B cell (primary cell): Measurements from ENCODE around the gene SELENOH. TPM values are rescaled to one million over a fixed set of nuclear protein-coding genes. Genes with fewer than 3 reads are reported as not detected.
"Not testable (repeated sequence)": the region's sequence is repeated elsewhere in the genome, so short reads cannot be mapped to it uniquely, and the experiment has no call there.

Experiments
- ATAC-seq: fragments of 200-7000 bp; cut with Tn5 transposase; one replicate; pipeline ENCODE4 v1.10.0; 2021; ENCODE audit warnings: low read depth, mild to moderate bottlenecking, moderate number of reproducible peaks, moderate library complexity
- CTCF ChIA-PET: fragments of 350-600 bp; sonication (Branson Sonifier 250); formaldehyde crosslinking; loops from one replicate; lab custom pipeline; 2021; ENCODE audit warnings: antibody characterized with exemption, inconsistent platforms; lab: Charles Lee
- POLR2A ChIA-PET: fragments of 350-600 bp; sonication (Branson Sonifier 250); formaldehyde crosslinking; loops from one replicate; lab custom pipeline; 2021; ENCODE audit warnings: antibody characterized with exemption; lab: Charles Lee
- DNase-seq: peaks from one replicate; pipeline ENCODE4 v3.0.0; 2013
- H2AFZ ChIP-seq: 2 replicates; pipeline ENCODE4 v1.6.1; 2012; ENCODE audit warnings: mild to moderate bottlenecking, low read depth, low read length; ENCODE audit not compliant: insufficient read depth, poor library complexity, severe bottlenecking
- H3K27ac ChIP-seq, 2 donors: 1 replicate in 1 of 2; 2 replicates in 1 of 2; pipeline ENCODE4 v1.5.1; 2012 to 2013; ENCODE audit warnings: low read length in 2 of 2, mild to moderate bottlenecking in 2 of 2, moderate library complexity in 1 of 2
- H3K27me3 ChIP-seq, 4 experiments: fragments of 200-600 bp in 1 of 4; sonication (generic) in 1 of 4; replicated peaks in 1 of 4; 1 replicate in 2 of 4; 2 replicates in 2 of 4; pipeline versions ENCODE4 v1.6.1 to v1.7.0; 2013 to 2016; ENCODE audit warnings: low read length in 3 of 4, mild to moderate bottlenecking in 2 of 4, mixed read lengths in 1 of 4, moderate library complexity in 1 of 4; ENCODE audit not compliant: insufficient read depth in 4 of 4, control insufficient read depth in 3 of 4; ENCODE audit errors: control extremely low read depth in 1 of 4
- H3K36me3 ChIP-seq, 2 experiments: replicated peaks in 1 of 2; 1 replicate in 1 of 2; 2 replicates in 1 of 2; pipeline versions ENCODE4 v1.6.1 to v1.7.1; 2013; ENCODE audit warnings: low read length in 1 of 2; ENCODE audit not compliant: insufficient read depth in 2 of 2, control insufficient read depth in 1 of 2; ENCODE audit errors: control extremely low read depth in 1 of 2, extremely low read depth in 1 of 2
- H3K4me1 ChIP-seq, 2 donors: fragments of 200-600 bp in 1 of 2; sonication (generic) in 1 of 2; 1 replicate in 1 of 2; 2 replicates in 1 of 2; pipeline versions ENCODE4 v1.5.1 to v1.6.1; 2013 to 2017; ENCODE audit warnings: low read length in 2 of 2; ENCODE audit not compliant: control insufficient read depth in 2 of 2, insufficient read depth in 2 of 2
- H3K4me2 ChIP-seq: replicated peaks from 2 replicates; pipeline ENCODE3; 2012; ENCODE audit warnings: mild to moderate bottlenecking, low read depth, low read length; ENCODE audit not compliant: poor library complexity, severe bottlenecking
- H3K4me3 ChIP-seq, 5 experiments: fragments of 200-600 bp in 1 of 5; sonication (generic) in 1 of 5; 1 replicate in 3 of 5; 2 replicates in 2 of 5; pipeline versions ENCODE4 v1.5.1 to v1.7.0; 2011 to 2016; ENCODE audit warnings: low read length in 4 of 5, mild to moderate bottlenecking in 4 of 5, low read depth in 2 of 5, control low read depth in 1 of 5, moderate library complexity in 1 of 5; ENCODE audit not compliant: insufficient read depth in 1 of 5; ENCODE audit errors: control extremely low read depth in 1 of 5, extremely low read depth in 1 of 5
- H3K79me2 ChIP-seq: fragments of 200-600 bp; sonication (generic); one replicate; pipeline ENCODE4 v1.6.0; 2016; ENCODE audit warnings: low read length; ENCODE audit not compliant: control insufficient read depth, insufficient read depth
- H3K9ac ChIP-seq: fragments of 200-600 bp; sonication (generic); 2 replicates; pipeline ENCODE4 v1.6.1; 2017; ENCODE audit warnings: mild to moderate bottlenecking, low read length, moderate library complexity
- H3K9me3 ChIP-seq, 3 donors: one replicate each; pipeline versions ENCODE4 v1.6.1 to v1.7.1; 2013; ENCODE audit warnings: low read length in 2 of 3; ENCODE audit not compliant: control insufficient read depth in 2 of 3, insufficient read depth in 1 of 3; ENCODE audit errors: control extremely low read depth in 1 of 3
- H4K20me1 ChIP-seq: 2 replicates; pipeline ENCODE4 v1.6.0; 2012; ENCODE audit warnings: mild to moderate bottlenecking, low read length; ENCODE audit not compliant: insufficient read depth, control insufficient read depth, poor library complexity, severe bottlenecking
- H3K27ac Mint-ChIP-seq: one replicate; pipeline ENCODE4 v1.8.0; 2021; ENCODE audit warnings: mixed read lengths
- H3K27me3 Mint-ChIP-seq: one replicate; pipeline ENCODE4 v1.8.0; 2021; ENCODE audit warnings: mixed read lengths
- H3K4me1 Mint-ChIP-seq: one replicate; pipeline ENCODE4 v1.8.0; 2021; ENCODE audit warnings: mixed read lengths
- H3K4me3 Mint-ChIP-seq: one replicate; pipeline ENCODE4 v1.8.0; 2021; ENCODE audit warnings: mixed read lengths
- H3K9me3 Mint-ChIP-seq: one replicate; pipeline ENCODE4 v1.8.0; 2022; ENCODE audit warnings: mixed read lengths; ENCODE audit not compliant: insufficient read depth
- CTCF ChIP-seq: fragments of 200-600 bp; IDR thresholded peaks from one replicate; pipeline ENCODE4 v1.8.0; 2022; ENCODE audit warnings: antibody characterized with exemption, mild to moderate bottlenecking
- EZH2 ChIP-seq: IDR thresholded peaks from 2 replicates; pipeline ENCODE4 v1.6.1; 2012; ENCODE audit warnings: borderline replicate concordance, low read depth, mild to moderate bottlenecking, moderate library complexity, low read length; ENCODE audit not compliant: insufficient read depth, poor library complexity, severe bottlenecking
- WGBS: methylation state at CpG from one replicate; pipeline ENCODE4 v1.1.5; 2013; ENCODE audit warnings: missing lambda C conversion rate; ENCODE audit not compliant: insufficient coverage; 5-methylcytosine and 5-hydroxymethylcytosine counted together
- intact Hi-C: fragments of 100-400 bp; cut with micrococcal nuclease; formaldehyde crosslinking; loops from one replicate; pipeline ENCODE4 v1.10.0; 2022
- polyA plus RNA-seq: library from polyadenylated mRNA; depleted of rRNA; stranded (reverse); fragments of >200 nt; gene quantifications from 2 replicates; pipeline ENCODE4 v1.2.3, GENCODE V29; 2012
- total RNA-seq, 2 donors: library from RNA; stranded (reverse); fragments of 120-200 nt in 1 of 2; gene quantifications; 1 replicate in 1 of 2; 2 replicates in 1 of 2; pipeline versions ENCODE4 v1.2.3 to v1.2.4, GENCODE V29; 2013 to 2022

The SELENOH gene
- total and polyA plus RNA-seq, 2 donors (not counting 1 experiment from before 2014, with no cell fraction given) = 147 to 196 TPM

GRCh38 chr11:57713835-57714234, 27.5 kb upstream of the SELENOH start:
- Histone ChIP-seq H4K20me1 (peaks cover 21% of the 10 kb centered on the region), H3K27ac (no peak overlapping the region), H3K4me1 (peaks cover 21 to 28% of the 10 kb centered on the region in 2 donors), H3K4me2 (peak overlapping the region; percentile 80), H3K27me3 (no peaks in the 10 kb centered on the region), H3K79me2 (peaks cover 67% of the 10 kb centered on the region), H3K9ac (peak overlapping the region; percentile 98), H3K9me3 (no peaks in the 10 kb centered on the region), H2AFZ (no peak overlapping the region), H3K4me3 (peak overlapping the region in 1 of 5 experiments; percentile 100), H3K36me3 (peaks cover 0 to 4% of the 10 kb centered on the region in 2 experiments)
- POLR2A ChIA-PET = interaction anchor here (2.6 kb wide), 1 partner anchor 28 kb away, joined by 12 read pairs; the partner anchor contains the start of gene SELENOH
- intact Hi-C loops = loop anchor here (2.0 kb wide), 1 partner anchor 379 kb away; the partner anchor contains the start of gene SSRP1
- CTCF ChIA-PET = interaction anchor here (5.0 kb wide), 1 partner anchor 86 kb away, joined by 43 read pairs; no protein-coding TSS in a partner anchor
- H3K4me1 Mint-ChIP-seq = peaks cover 42% of the 10 kb centered on the region
- H3K27me3 Mint-ChIP-seq = no peaks in the 10 kb centered on the region
- no peak for ATAC-seq
- TF ChIP-seq EZH2 (no peak), CTCF (no peak)
- DNase-seq = no peak
- WGBS = no CpG with 5 or more reads among the region's 2 CpGs
- H3K9me3 Mint-ChIP-seq = no peaks in the 10 kb centered on the region
- H3K27ac Mint-ChIP-seq = peak overlapping the region; percentile 1
- peak overlapping the region; percentile 99 for H3K4me3 Mint-ChIP-seq

GRCh38 chr11:57716726-57717125, 24.6 kb upstream of the SELENOH start:
- H3K27me3 ChIP-seq, H3K27ac ChIP-seq, ATAC-seq, H3K4me3 ChIP-seq, H2AFZ ChIP-seq, POLR2A ChIA-PET, H3K27ac Mint-ChIP-seq, H3K27me3 Mint-ChIP-seq, CTCF ChIA-PET, DNase-seq, intact Hi-C loops, H3K4me2 ChIP-seq, H3K9me3 ChIP-seq, H3K4me3 Mint-ChIP-seq, H3K9ac ChIP-seq, H3K9me3 Mint-ChIP-seq: not testable (repeated sequence)
- H3K4me1 Mint-ChIP-seq = peaks cover 31% of the 10 kb centered on the region
- Histone ChIP-seq H3K79me2 (peaks cover 63% of the 10 kb centered on the region), H3K36me3 (peaks cover 0 to 13% of the 10 kb centered on the region in 2 experiments), H3K4me1 (peaks cover 13 to 19% of the 10 kb centered on the region in 2 donors), H4K20me1 (peaks cover 15% of the 10 kb centered on the region)
- no CpG with 5 or more reads among the region's 34 CpGs for WGBS
